ENCODE measurements around the gene CARS1.

CARS1 gene

DNA sequence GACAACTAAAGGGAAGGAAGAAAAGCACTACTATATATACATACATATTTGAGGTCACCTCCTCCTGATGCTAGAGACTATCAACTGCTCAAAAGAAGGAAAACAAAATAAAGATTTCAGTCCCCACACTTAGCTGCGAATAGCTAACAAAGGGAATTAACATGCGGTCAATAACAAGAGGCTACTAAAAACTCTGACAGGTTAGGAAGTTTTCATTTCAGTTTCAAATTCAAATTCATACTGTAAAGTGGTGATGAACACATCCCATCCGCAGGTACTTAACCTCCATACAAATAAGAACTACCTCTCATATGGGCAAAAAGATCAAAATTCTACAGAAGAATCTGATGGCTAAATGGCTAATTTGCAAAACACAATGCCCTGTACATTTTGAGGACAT lies 67.7 kb downstream of the CARS1 start:
- DNase-seq = no peak

DNA sequence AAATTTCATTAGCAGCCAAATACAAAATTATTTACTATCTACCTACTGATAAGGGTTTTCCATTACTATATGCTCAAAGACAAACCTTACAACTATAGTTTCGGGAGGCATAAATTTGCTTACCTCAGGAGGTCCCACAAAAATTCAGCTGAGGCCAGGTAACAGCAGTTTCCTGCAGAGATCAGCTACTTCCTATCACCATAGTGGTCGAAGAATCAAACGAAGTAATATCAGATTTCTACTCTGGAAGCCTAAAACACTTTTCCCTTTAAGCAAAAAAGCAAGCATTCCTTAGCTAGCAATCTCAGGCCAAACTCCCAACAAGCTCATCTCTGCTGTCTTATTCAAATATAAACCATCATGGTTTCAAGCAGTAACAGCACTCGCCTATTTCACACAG lies 68.2 kb downstream of the CARS1 start:
- DNase-seq = no peak

- DNase-seq = no peak
Observed at GRCh38 chr11:2987881-2988861, 69.1 kb downstream of the CARS1 start.

DNA sequence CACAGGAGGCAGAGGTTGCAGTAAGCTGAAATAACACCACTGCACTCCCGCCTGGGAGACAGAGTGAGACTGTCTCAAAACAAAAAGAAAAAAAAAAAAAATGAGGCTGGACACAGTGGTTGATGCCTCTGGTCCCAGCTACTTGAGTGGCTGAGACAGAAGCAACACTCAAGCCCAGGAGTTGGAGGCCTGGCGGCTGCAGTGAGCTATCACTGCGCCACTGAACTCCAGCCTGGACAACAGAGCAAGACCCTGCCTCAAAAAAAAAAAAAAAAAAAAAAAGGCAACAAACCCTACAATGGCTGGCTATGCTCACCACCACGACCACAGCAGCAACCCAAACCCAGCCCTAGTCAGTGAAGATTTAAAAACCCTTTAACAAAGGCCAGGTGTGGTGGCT lies 73.3 kb downstream of the CARS1 start:
- no peak for DNase-seq

DNA sequence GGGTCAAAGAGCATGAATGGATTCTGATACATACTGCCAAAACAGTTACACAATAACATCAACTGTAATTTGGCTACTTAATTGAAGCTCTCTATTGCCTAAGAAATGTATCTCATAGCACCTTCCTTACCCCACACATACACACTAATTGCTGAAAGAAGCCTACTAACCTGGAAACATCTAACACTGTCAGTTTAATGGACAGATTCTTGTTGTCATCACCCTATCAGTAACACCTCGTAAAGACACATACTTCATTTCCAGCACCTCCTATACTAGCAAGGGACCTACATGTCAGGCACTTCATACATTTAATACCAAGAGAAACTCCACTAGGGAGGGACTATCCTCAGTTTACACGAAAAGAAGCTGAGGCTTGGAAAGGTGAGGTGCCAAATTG lies 75.0 kb downstream of the CARS1 start:
- DNase-seq = no peak

GRCh38 chr11:2981130-2981529 lies 76.1 kb downstream of the CARS1 start:
- no peak for DNase-seq

- no peak for DNase-seq
Observed at GRCh38 chr11:2980168-2980840, 76.9 kb downstream of the CARS1 start.

DNA sequence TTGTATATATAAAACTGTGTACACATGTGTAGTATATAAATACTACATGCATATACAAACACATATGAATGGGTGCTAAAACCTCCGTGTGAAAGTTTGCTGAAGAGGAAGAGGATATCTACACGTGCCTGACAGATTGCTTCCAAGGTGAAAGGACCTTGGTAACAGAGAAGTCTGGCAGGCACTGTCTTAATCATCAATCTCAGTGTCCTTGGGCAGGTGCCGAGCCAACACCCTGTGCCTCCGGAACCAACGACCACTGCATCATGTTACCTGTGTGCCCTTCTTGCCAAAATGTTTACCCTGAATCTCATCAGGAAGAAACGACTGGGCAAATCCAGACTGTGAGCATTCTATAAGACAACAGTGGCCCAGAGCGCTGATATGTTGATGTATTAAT lies 80.1 kb downstream of the CARS1 start:
- no peak for DNase-seq

DNA sequence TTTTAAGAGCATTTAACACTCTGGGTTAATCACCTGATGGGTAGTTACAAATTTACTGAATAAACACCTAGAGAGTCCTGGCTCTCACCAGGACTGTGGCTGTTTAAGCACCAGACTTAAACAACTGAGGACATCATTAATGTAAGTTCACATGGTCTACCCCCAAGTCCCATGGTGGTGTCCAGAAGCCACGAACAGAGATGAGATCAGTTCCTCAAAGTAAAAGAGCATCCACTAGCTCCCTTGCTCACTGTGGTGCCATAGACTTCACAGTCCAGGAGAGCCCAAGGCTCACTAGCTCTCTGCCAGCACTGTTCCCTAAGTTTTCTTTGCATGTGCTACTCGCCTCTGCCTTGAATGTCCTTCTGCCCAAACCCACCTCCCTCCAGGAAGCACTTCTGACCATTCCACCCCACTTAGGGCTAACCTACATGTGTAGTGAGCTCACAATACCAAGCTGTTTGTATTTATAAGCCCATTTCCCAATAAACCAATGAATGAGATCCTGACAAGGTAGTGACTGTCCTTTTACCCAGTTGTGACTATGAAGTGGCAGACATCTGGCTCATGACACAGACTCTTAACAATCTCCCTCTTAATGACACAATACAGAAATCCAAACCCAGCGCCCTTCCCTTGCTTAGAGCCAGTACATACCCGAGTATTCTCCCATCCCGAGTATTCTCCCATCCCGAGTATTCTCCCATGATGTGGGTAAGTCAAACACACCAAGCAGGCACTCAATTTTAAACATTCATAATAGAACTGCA lies 80.7 kb downstream of the CARS1 start:
- DNase-seq = no peak

- DNase-seq = no peak
Observed at GRCh38 chr11:2975594-2975993, 81.6 kb downstream of the CARS1 start.

GRCh38 chr11:2974272-2974671 lies 83.0 kb downstream of the CARS1 start:
- no peak for DNase-seq

DNA sequence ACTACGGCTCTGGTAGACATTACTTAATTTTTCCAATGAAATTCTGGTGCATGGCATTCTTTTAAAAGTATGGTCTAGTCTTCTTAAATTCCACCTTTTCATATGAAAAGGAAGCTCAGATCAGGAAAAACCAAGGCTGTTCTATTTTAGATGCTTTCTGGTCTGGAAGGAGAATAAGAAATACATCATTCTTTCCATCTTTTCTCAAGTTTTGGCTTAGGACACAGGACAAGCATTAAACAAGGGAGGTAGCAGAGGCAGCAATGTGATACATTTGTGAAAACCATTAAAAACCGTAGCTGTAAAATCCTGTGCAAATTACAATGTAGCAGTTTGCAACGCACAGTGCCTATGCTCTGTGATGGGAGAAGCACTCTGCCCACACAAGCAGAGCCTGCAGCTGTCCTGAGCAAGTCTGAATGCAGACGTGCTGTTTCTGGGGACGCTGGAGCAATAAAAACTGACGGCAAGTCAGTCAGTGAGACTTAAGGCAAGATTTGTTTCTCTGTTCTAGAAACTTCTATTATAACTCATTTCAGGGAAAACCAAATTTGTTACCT lies 88.8 kb downstream of the CARS1 start:
- no peak for DNase-seq

- no peak for DNase-seq
Observed at GRCh38 chr11:2964782-2965181, 92.4 kb downstream of the CARS1 start.

DNA sequence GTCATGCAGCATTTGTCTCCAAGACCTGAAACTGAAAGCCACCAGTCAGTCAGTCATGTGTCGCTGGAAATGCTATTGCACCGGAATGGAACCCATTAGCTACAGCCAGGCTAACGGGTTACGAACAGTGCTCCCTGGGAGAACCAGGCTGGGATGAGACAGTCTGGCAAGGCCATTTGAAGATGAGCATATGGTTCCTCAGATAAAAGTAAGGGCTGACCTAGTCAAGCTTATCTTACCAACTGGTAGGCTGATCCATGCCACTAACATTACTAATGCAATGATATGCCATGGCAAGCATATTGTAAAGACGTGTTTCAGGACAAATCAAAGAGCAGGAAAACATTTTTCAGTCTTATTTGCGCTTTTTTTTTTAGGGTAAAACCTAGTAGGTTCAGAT lies 93.5 kb downstream of the CARS1 start:
- DNase-seq = no peak

DNA sequence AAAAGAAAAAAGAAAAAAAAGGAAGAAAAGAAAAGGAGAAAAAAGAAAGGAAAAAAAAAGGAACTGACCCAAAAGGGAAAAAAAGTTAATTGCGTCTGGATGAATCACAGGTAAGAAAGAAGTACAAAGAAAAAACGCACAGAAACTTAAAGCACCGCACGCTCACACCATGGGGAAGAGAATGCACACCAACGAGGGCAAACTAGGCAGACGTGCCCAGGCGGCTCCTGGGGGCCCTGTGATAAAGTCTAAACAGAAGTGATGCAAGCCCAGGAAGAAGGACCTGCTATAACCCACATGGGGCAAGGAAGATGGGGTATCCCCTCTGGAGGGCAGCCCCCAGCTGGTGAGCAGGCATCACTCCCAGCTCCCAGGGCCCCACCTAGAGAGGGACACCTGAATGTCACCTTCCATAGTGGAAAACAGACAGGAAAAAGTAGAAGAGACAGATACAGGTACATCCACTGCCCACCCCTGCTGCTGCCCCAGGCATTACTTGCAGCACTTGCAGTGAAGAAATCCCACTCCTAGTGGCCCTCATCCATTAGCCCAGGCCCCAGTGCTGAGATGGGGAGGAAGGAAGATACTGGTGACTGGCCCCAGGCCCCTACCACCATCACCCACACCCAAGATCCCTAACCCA lies 94.0 kb downstream of the CARS1 start:
- no peak for DNase-seq

DNA sequence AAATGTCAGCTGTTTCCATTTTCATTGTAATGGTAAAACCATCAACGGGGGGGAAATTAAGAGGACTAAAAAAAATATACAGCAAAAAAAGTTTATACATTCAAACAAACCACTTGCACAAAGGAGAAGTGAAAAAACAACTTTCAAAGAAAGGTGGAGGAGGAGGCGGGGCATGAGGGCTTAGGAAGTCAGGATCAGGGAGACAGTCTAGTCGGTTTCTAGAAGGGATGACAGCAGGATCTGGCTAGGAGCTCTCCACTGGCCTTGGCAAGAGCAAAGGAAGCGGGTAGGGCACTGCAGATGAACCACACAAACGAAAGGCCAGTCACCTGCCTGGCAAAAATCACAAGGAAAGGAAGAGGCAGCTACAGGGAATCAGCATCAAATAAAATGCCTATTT lies 96.1 kb downstream of the CARS1 start:
- no peak for DNase-seq

DNA sequence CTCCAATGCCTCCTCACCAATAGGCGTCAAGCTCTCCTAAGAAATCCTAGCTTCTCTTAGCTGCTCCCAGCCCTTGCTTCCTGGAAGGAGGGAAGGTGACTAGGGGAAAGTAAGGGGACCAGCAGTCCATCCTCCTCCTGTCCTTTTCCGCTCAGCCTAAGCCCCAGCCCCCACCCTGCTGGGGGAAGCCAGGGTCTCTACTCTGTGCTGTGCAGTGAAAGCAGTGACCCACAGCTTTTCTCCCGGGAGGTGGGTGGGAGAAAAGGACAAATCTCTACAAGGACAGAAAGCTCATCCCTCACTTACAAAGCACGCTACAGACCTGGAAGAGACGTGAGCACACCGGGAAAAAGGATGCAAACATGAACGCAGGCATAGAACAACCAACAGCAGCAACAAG lies 97.1 kb downstream of the CARS1 start:
- no peak for DNase-seq

GRCh38 chr11:2958251-2958650 lies 99.0 kb downstream of the CARS1 start:
- no peak for DNase-seq

- no peak for DNase-seq
Observed at GRCh38 chr11:2955906-2956476, 101.2 kb downstream of the CARS1 start.

DNA sequence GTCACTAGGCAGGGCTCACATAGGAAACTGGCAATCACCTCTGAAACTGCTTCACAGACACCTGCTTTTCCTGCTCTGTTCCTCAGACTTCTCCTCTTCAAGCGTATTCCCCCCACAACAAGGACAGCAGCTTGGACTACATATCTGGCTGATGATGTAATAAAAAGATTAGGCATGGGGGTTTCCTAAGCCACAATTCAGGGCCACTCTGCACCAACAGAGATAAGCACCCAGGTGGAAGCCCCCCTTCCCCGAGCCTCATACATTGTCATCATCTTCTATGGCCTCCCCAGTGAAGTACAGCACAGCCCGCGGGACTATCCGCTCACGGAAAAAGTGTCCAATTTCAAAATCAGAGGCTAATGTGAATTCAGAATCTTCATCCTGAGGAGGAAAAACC lies 103.0 kb downstream of the CARS1 start:
- no peak for DNase-seq

DNA sequence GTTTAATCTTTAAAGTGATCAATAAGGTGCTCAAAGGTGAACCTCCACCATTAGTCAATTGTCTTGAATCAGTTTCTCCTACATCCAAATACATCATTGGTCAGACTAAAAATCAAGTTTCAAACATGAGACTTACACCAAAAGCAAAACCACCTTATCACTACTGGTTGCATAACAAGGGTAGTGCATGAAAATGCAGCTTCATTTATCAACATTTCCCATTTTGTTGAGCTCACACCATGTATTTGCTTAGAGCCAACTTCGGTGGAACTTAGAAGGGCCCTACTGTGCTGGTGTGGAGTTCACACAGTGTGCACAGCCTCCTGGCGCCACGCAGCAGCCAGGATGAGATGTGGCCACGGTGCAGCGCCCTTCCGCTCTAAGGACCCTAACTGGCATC lies 104.9 kb downstream of the CARS1 start:
- DNase-seq = no peak

All from NCI-H2107 (cell line).